ENCODE measurements around the gene MAML3.

The MAML3 gene

GRCh38 chr4:139892973-139893736, 260.8 kb downstream of the MAML3 start:
- DNase-seq = no peak

GRCh38 chr4:139890816-139891215, 263.2 kb downstream of the MAML3 start:
- peak; percentile 63 for DNase-seq

GRCh38 chr4:139889901-139890300, 264.1 kb downstream of the MAML3 start:
- DNase-seq = no peak

GRCh38 chr4:139889264-139889663, 264.7 kb downstream of the MAML3 start:
- DNase-seq = no peak

DNA sequence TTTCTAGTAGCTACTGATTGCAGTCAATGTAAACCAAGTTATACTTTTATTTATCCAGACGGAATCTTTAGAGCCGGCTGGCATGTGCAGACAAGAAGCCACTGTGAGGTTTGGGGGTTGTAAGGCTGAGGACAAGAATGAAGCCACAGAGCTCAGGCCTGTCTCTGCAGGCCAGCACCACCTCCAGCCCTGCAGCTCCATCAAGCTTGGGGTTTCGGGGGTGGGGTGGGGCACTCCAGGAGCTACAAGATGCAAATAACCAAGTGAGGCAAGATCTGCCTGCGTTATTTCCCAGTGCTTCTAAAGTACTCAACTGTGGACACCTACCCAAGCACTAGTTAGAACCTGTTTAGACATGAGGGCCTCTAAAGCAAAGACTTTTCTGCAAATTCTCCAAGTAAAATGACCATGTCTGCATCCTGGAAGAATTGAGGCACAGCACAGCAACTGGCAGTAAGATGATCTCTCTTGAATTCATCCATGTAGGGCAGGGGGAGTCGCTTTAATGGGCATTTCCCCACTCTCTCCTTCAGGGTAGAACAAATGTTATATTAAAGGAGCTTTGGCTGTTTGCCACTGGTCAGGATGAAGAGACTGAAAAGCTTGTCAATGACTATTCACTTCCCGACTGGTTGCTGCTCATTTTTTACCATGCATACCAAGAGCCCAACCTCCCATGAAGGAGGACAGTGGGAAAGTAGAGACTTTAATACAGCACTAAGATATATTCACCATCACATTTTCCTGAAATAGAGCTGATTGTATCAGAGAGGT, 265.8 kb downstream of the MAML3 start:
- peak; percentile 26 for DNase-seq

- DNase-seq = no peak
Observed at GRCh38 chr4:139887376-139887802, 266.6 kb downstream of the MAML3 start.

- DNase-seq = no peak
Observed at GRCh38 chr4:139886798-139887197, 267.2 kb downstream of the MAML3 start.

DNA sequence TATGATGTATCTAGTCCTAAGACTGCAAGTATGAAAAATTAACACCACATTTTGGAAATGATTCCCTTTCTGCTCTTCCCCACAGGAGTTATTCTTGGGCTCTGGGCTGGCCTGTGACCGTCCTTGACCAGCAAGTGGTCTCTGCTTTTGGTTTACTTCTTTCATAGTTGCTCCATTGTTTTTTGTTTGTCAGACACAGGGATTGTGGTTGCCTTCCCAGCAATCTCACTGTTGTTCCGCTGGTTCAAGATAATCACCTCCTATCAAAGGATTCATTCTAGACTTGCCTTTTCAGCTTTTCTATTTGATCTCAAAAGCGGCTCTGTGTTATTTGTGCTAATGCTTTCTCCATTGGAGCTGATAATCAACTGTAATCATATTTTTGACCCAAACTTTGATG, 269.5 kb downstream of the MAML3 start:
- DNase-seq = no peak

GRCh38 chr4:139880841-139881240, 273.1 kb downstream of the MAML3 start:
- no peak for DNase-seq

DNA sequence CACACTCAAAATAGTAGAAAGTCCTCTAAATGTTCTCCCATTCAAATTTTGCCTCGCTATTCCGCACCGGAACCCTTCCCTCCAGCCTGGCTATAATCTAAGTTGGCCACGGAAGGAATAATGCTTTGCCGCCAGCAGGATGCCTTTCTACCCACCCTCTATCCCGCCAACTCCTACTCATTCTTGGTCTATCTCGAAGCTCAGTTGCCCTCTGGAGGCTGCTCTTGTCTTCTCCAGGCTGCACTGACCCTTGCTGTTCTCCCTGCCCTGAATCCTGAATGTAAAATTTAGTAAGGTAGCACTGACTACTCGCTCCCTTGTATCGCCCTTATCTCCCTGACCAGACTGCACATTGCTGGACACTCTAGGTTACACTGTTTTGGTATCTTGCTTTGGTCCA, 275.9 kb downstream of the MAML3 start:
- DNase-seq = no peak

- DNase-seq = no peak
Observed at GRCh38 chr4:139876337-139876941, 277.5 kb downstream of the MAML3 start.

GRCh38 chr4:139875411-139875825, 278.6 kb downstream of the MAML3 start:
- no peak for DNase-seq

DNA sequence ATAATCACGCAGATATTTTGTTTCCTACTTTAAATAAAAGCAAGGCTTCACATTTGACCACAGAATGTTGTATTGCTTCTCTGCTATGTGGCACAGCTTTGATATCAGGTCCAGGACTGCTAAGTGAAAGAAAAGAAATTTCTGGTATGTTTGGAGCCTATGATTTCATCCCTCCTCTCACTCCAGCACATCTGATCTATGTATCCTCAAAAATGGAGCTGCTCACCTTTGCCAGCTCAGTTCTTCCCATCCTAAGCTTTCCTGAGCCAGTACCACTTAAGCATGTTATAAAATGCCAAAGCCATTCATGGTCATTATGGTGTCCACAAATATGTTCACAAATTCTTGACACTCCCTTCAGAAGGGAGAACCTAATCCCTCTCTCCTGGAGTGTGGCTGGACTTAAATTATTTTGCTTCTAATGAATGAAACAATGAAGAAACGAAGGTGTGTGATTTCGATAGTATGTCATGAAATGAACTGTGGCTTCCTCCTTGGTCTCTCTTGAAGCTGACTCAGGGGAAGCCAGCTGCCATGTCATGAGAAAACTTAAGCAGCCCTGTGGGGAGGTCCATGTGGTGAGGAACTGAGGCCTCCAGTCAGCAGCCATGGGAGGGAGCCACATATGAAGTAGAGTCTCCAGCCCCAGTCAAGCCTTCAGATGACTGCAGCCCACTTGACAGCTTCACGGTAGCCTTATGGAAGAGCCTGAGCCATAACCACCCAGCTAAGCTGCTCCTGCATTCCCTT, 280.7 kb downstream of the MAML3 start:
- DNase-seq = peak; percentile 71

DNA sequence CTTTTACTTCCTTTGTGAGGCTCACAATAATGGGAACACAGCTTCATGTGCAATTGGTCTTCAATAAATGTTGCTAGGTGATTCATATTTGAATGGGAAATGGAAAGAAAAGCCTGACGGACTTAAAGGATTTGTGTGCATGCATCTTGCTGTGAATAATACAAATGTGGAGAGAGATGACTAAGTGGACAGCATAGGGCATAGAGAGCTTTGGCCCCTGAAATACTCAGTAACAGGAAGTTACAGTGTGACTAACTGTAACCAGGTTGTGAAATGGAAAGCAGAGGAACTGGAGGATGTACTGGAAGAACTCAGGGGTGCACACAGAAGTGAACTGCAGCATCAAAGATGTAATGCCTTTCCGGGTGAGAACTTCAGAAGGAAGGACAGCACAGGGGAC, 281.7 kb downstream of the MAML3 start:
- peak; percentile 94 for DNase-seq

DNA sequence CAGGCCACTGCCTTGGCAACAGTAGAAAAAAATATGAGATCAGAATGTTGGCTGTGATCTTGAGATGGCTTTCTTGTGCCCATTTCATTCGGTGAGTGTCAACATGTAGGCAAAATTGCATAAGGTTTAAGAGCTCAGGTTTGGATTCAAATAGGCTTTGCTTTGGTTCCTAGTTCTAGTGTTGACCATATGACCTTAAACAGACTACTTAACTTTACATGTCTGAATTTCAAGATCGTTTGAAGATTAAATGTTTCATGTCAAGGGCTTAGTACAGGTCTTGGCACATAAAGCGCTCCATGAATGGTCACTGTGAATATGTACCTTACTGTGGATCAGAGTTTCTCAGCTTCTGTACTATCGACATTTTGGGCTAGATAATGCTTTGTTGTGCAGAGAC, 284.2 kb downstream of the MAML3 start:
- no peak for DNase-seq

- peak; percentile 8 for DNase-seq
Observed at GRCh38 chr4:139866276-139866962, 287.6 kb downstream of the MAML3 start.

GRCh38 chr4:139865537-139865936, 288.4 kb downstream of the MAML3 start:
- no peak for DNase-seq

GRCh38 chr4:139863531-139863930, 290.5 kb downstream of the MAML3 start:
- no peak for DNase-seq

DNA sequence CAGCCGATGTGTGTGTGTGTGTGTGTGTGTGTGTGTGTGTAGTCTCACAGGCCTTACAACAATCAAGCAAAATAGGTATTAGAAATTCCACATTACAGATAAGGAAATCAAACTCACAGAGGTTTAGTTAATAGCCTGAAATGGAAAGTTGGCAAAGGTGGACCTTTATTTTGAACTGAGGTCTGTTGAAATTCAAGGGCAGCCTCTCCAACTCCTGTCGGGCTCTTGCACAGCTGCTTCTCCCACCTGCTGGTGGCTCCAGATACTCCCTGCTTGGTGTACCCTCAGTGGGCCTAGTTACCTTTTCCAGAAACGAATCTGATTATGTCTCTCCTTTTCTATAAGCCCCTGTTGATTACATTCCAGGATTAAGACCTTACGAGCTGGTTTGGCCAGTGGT, 292.5 kb downstream of the MAML3 start:
- no peak for DNase-seq

DNA sequence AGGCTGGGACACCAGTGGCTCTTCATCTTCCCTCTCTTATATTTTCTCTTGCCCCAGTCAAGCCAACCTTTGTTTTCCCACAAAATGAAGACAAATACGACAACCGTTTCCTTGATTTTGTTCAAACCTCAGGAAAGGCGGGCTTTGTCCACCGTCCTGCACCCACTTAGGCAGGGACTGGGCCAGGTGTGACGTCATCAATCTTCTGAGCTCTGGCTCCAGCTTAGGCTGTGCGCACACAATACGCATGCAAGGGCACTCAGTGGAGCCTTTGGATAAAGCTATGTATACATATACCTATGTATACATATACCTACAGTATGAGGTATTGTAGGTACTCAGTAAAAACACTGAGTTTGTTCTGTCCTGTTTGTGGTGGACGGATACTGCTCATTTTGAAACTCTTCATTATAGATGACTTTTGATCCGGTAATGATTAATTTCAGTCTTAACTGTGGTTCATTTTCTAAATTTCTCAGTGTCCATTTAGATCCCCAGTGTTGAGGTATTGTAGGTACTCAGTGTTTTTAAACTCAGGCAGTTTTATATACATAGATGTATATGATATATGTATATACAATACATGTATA, 293.5 kb downstream of the MAML3 start:
- no peak for DNase-seq

DNA sequence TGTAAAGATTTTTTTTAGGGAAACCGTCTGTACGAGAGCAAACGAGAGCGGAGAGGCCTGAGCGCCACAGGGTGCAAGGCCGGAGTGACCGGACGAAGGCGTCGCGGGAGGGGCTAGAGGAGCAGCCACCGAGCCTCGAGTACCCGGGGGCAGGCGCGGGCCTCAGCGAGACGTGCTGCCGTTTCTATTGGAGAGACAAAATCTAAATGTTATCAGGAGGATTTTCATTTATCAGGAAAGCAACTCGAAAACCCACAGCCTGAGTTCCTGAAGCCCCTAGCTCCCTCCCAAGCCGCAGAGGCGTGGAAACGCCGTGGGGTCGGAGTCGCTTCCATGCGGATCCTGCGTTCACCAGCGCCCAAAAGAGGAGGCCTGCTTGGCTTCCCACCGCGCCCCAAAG, 294.1 kb downstream of the MAML3 start:
- DNase-seq = no peak
